K562 (cell line): ENCODE measurements around the gene PLA2G3. TPM values are rescaled to one million over a fixed set of nuclear protein-coding genes. Genes with fewer than 3 reads are reported as not detected.

Experiments
- ARID2 ChIP-seq: fragments of 450-650 bp; IDR thresholded peaks from 2 replicates; pipeline ENCODE4 v1.6.1; 2017; ENCODE audit warnings: antibody characterized with exemption, mild to moderate bottlenecking
- CTBP1 ChIP-seq: fragments of 450-650 bp; IDR thresholded peaks from 2 replicates; pipeline ENCODE4 v1.6.1; 2016; ENCODE audit warnings: borderline replicate concordance
- CTCF ChIP-seq, 3 experiments: IDR thresholded peaks in 2 of 3; conservative IDR thresholded peaks in 1 of 3; 2 replicates each; pipeline ENCODE4 v1.5.1; 2011 to 2012; ENCODE audit warnings: low read length in 3 of 3, mild to moderate bottlenecking in 3 of 3, control low read depth in 2 of 3, improper control_type of control experiment in 1 of 3, inconsistent platforms in 1 of 3, low read depth in 1 of 3, mixed read lengths in 1 of 3, moderate library complexity in 1 of 3; ENCODE audit not compliant: insufficient read depth in 2 of 3
- DEAF1 ChIP-seq: fragments of 450-650 bp; formaldehyde crosslinking; IDR thresholded peaks from 2 replicates; pipeline ENCODE4 v1.4.0; 2020; ENCODE audit warnings: mild to moderate bottlenecking, moderate library complexity
- E2F3 ChIP-seq: fragments of 250-450 bp; sonication (Bioruptor Pico); IDR thresholded peaks from 2 replicates; pipeline ENCODE4 v1.4.0; 2020; ENCODE audit warnings: mild to moderate bottlenecking
- EGR1 ChIP-seq: fragments of 450-650 bp; conservative IDR thresholded peaks from 2 replicates; pipeline ENCODE4 v1.6.1; 2017; ENCODE audit warnings: mild to moderate bottlenecking
- GTF2B ChIP-seq: IDR thresholded peaks from 2 replicates; pipeline ENCODE4 v1.6.1; 2011; ENCODE audit not compliant: insufficient read length; ENCODE audit errors: extremely low read depth
- PPARD ChIP-seq: fragments of 250-450 bp; sonication (Bioruptor Pico); IDR thresholded peaks from 2 replicates; pipeline ENCODE4 v1.8.0; 2022; ENCODE audit warnings: inconsistent platforms, mild to moderate bottlenecking, moderate library complexity
- REST ChIP-seq, 2 experiments: fragments of 450-650 bp; formaldehyde crosslinking in 1 of 2; IDR thresholded peaks; 2 replicates each; pipeline versions ENCODE4 v1.4.0 to v1.6.1; 2014 to 2020; ENCODE audit warnings: mild to moderate bottlenecking in 2 of 2, borderline replicate concordance in 1 of 2, low read depth in 1 of 2
- SMC3 ChIP-seq: conservative IDR thresholded peaks from 2 replicates; pipeline ENCODE4 v1.6.1; 2011; ENCODE audit warnings: low read depth, low read length, improper control_type of control experiment; ENCODE audit not compliant: insufficient read depth
- polyA plus RNA-seq, 8 experiments: library from polyadenylated mRNA; depleted of rRNA in 4 of 8; stranded (reverse) in 5 of 8; unstranded in 3 of 8; fragments of >200 nt; fragmentation: Nextera tagmentation in 2 of 8; fragmentation: Illumina TruSeq in 1 of 8; extraction: Ambion mirVana in 2 of 8; extraction: Trizol in 1 of 8; gene quantifications; 2 replicates each; pipeline versions ENCODE4 v1.2.1 to v1.2.3, GENCODE V29; 2011 to 2014; ENCODE audit warnings: inconsistent platforms in 1 of 8, missing spikeins in 1 of 8
- total RNA-seq, 7 experiments: library from RNA; depleted of rRNA in 6 of 7; stranded (reverse); fragments of >200 nt in 6 of 7; fragmentation: Illumina TruSeq in 2 of 7; extraction: Trizol in 2 of 7; gene quantifications; 2 replicates each; pipeline versions ENCODE4 v1.2.1 to v1.2.3, GENCODE V29; 2011 to 2021; ENCODE audit warnings: low replicate concordance in 1 of 7
- TF ChIP-seq, protein P1 (sequence below): fragments of 250-450 bp; sonication (Bioruptor Pico); IDR thresholded peaks from 2 replicates; pipeline ENCODE4 v1.8.0; 2022; ENCODE audit warnings: inconsistent platforms

PLA2G3 gene
- total and polyA plus RNA-seq, 9 of the 15 experiments (the other 6 are each of a cell fraction or from before 2014, with no cell fraction given): 0.18 to 1.4 (median 0.64) TPM

- peak; percentile 88 for TF ChIP-seq REST (IDR thresholded peaks at IDR 0.05; ENCODE audit: borderline replicate concordance)
- no peak for TF ChIP-seq REST (CRISPR knock-in tag; IDR thresholded peaks at IDR 0.05; ENCODE audit: low read depth)
- 0 out of 2 replicates have a peak, but pooled peaks have one; percentile 12 for TF ChIP-seq CTBP1
- TF ChIP-seq GTF2B: no peak
- no peak for TF ChIP-seq EGR1
- TF ChIP-seq CTCF (IDR thresholded peaks at IDR 0.05 in 2 of 3, conservative IDR thresholded peaks at IDR 0.05 in 1 of 3; ENCODE audit: insufficient read depth in 2 of 3, low read depth in 1 of 3, low read length in 3 of 3): peak; percentile 82 to 94 (median 92)
- peak; percentile 75 for TF ChIP-seq SMC3
- TF ChIP-seq E2F3: no peak
- no peak for TF ChIP-seq PPARD (CRISPR knock-in tag)
- TF ChIP-seq DEAF1 (CRISPR knock-in tag): peak; percentile 80
- TF ChIP-seq, protein P1, sequence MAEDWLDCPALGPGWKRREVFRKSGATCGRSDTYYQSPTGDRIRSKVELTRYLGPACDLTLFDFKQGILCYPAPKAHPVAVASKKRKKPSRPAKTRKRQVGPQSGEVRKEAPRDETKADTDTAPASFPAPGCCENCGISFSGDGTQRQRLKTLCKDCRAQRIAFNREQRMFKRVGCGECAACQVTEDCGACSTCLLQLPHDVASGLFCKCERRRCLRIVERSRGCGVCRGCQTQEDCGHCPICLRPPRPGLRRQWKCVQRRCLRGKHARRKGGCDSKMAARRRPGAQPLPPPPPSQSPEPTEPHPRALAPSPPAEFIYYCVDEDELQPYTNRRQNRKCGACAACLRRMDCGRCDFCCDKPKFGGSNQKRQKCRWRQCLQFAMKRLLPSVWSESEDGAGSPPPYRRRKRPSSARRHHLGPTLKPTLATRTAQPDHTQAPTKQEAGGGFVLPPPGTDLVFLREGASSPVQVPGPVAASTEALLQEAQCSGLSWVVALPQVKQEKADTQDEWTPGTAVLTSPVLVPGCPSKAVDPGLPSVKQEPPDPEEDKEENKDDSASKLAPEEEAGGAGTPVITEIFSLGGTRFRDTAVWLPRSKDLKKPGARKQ (CRISPR knock-in tag): no peak
- TF ChIP-seq ARID2: peak; percentile 81
Measured at GRCh38 chr22:31148953-31149627, 8.8 kb upstream of the PLA2G3 start (continued).
